NCI-H2029 treated with DMSO at 0.1 percent for 48 hours (cell line): ENCODE data around the gene AKR1C8.
"Not testable (repeated sequence)": the region's sequence is repeated elsewhere in the genome, so short reads cannot be mapped to it uniquely, and the experiment has no call there.

Experiments
- DNase-seq: peaks from one replicate; lab custom pipeline; 2025; lab: John Stamatoyannopoulos, UW

The AKR1C8 gene

DNA sequence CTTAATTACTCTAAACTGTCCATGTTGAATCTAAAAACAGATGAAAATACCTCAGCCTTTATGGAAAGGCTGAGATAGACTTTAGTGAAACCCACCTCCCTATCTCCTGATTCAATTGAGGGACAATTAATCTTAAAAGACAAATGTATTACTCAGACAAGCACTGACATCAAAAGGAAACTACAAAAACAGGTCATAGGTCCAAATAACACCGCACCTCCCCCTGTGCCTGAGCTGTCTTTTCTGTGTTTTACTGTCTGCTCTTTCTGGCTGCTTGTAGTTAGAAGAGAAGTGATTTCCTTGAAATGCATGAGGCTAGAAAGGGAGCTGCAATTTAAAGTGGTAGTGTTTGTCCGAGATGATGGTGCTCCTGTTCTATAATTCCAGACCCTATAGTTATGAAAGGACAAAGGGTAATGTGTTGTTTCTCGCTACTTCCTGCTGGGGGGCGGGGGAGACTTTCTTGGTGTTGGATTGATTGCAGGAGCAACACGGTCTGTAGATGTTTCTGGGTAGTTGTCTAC, 16.0 kb downstream of the AKR1C8 start:
- no peak for DNase-seq

DNA sequence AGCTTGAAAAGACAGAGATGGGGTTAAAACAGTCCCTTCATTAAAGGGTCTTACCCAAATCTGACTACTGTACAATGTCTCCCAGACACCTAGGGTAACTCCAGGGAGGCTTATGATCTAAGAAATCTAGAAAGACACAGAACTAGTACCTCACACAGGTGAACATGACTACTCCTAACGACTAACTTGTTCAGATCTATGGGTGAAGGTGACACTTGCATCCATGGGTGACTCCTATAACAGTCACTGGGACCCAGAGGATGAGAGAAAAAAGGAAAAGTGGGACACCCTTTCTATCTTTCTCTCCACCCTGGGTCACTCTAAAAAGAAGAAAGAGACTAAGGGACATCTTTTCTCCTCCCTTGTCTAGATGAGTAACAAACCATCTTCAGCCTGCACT, 19.2 kb downstream of the AKR1C8 start:
- DNase-seq = no peak

DNA sequence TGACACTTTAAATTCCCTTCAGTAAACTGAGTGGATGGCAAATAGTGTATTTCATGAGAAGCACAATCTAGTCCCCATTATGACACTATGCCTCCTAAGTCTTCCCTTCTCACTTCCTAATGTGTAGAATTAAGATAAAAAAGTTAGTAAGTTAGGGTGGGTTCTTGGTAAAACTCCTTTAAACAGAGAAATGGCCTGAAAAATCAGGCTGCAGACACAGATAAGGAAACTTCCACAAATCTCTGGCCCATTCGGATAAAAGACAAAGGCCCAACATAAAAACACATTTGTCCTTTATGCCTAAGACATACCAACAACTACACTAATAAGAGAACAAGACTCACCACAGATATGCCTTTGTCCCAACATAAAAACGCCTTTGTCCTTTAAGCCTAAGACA, 21.5 kb downstream of the AKR1C8 start:
- no peak for DNase-seq

DNA sequence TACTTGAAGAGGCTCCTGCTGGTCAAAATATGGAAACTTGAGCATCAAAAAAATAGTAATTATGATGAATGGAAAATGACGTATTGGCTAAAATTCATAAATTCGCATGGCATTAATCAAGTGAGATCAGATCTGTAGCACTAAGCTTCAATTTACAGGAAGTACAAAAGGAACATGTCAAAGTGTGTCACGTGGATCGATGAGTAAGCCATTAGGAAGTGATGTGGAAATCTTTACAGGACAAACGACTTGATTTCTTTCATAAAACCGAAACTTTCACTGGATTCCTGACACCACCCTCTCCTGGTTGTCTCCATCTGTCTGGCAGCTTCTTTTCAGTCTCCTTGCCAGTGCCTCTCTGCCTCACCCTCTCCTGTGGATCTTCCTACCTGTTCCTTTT, 25.8 kb downstream of the AKR1C8 start:
- no peak for DNase-seq

DNA sequence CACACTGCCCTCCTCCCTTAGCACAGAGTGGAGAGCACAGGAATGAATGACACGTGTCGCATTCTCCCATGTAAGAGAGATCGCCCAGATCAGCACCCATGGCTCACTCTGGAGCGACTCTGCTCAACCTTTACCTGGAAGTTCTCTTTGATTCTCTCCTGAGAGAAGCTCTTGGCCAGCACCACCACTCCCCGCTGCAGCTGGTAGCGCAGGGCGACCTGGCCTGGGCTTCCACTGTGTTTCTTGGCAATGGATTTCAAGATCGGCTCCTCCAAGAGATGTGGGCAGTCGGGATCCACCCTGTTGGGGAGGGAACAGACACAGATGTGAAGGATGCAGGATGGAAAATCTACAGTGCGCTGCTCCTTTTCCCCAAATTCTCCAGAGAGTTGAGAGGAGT, 27.4 kb downstream of the AKR1C8 start:
- DNase-seq = no peak

DNA sequence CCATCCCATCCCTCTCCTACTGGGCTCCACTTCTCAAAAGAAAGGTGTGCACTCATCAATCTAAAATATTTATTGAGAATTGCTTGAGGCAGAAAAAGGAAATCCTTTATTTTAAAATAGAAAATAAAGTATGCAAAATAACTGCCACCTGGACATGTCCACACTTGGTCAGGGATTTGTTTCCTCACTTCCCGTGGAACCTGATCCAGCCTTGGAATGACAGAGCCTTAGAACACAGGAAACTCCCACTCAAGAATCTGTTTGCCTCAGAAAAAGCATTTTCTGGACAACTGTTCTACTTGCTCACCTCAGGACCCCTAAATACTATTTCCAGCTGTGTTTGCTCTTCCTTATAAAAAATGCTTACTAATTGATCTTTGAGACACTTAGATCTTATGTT, 29.0 kb downstream of the AKR1C8 start:
- no peak for DNase-seq

DNA sequence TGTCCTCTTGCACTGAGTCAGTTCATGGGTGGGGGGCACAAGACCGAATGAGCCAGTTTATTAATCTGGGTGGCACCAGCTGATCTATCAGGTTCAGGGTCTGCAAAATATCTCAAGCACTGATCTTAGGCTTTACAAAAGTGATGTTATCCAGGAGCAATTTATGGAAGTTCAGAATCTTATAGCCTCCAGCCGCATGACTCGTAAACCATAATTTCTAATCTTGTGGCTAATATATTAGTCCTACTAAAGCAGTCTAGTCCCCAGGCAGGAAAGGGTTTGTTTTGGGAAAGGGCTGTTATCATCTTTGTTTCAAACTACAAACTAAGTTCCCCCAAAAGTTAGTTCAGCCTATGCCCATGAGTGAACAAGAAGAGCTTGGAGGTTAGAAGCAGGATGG, 33.9 kb downstream of the AKR1C8 start:
- DNase-seq = no peak

DNA sequence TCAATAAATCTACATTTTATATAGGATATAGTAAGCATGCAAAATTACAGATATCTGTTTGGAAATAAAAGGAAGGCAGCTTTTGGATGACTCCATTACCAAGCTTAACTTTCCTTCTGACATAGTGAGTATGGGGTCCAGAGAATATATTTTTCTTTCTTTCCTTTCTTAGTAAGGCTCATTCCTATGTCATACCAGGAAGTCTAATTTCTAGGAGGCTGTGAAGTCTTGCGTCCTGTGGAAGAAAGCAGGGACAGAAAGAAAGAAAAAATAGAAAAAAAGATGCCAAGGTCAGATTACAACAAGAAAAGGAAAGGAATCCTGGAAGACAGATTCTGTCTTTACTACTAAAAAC, 36.3 kb downstream of the AKR1C8 start:
- no peak for DNase-seq

DNA sequence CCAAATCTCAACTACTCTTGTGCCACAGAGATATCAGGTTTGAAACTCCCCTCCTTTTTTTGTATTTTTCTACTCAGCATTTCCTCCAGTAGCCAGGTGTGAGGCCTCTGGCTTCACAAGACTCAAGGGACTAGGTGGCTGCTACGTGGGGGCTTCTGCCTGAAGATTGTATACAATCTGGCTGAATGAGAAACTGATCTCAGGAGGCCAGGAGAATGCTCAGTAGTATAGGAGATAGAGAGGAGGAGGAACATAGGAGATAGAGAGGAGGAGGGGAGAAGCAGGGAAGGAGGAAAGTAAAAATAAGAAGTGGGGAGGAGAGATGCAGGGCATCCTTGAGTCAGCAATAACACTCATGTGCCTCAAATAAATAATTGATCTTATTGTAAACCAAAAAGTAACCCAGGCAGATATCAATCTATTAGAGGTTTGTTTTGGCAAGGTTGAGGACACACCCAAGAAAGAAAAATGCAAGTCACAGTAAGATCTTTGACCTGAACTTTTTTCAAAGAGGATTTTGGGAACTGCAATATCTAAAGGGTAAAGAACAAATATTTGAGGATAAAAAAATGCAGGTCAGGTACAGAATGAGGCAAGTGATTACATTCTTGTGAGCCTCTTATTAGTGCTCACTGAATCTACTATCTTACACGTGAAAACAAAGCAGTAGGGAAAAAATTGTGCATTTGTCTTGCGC, 36.8 kb downstream of the AKR1C8 start:
- no peak for DNase-seq

DNA sequence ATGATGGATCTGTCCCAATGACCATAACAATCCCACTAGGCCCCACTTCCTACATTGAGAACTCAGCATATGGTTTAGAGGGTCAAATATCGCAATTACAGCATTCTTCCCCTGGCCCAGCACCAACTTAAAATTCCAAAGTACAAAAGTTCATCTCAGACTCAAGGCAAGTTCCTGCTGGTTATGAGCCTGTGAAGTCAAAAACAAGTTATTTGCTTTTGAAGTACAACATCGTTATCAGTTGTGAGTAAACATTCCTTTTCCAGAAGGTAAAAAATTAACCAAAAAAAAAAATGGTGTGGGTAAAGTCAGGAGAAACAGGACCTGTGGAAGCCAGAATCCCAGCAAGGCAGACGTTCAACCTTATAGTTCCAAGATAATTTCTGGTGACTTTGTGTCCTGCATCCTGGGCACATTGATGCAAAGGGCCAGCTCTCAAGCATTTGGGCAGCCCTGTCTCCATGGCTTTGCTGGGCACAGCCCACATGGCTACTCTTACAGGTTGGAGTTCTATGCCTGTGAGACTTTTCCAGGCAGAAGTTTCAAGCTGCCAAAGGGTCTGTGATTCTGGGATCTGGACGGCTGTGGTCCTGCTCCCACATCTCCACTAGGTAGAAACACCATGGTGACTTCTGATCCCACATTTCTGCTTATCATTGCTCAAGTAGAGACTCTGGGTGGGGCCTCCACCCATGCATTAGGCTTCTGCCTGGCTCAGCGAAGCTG, 37.5 kb downstream of the AKR1C8 start:
- no peak for DNase-seq

DNA sequence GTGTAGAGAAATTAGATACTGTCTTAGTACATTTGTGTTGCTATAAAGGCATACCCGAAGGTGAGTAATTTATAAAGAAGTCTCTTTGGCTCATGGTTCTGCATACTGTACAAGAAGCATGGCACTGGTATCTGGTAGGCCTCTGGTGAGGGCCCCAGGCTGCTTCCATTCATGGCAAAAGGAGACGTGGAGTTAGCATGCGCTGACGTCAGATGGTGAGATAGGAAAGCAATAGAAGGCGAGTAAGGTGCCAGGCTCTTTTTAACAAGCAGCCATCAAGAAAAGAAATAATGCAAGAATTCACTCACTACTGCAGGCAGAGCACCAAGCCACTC, 38.1 kb downstream of the AKR1C8 start:
- DNase-seq = no peak

DNA sequence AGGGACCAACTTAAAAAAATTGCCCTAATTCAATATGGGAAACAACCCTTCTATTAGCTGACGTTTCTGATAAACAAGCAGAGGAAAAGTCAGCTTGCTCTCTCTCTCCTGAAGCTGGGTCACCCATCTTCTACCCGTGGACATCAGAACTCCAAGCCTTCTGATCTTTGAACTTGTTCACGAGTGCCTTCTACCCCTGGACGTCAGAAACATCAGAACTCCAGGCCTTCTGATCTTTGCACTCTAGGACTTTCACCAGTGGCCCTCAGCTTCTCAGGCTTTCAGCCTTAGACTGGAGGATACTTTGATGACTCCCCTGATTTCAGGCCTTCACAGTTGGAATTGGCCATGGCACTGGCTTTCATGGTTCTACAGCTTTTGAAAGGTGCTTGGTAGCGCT, 41.8 kb downstream of the AKR1C8 start:
- no peak for DNase-seq

DNA sequence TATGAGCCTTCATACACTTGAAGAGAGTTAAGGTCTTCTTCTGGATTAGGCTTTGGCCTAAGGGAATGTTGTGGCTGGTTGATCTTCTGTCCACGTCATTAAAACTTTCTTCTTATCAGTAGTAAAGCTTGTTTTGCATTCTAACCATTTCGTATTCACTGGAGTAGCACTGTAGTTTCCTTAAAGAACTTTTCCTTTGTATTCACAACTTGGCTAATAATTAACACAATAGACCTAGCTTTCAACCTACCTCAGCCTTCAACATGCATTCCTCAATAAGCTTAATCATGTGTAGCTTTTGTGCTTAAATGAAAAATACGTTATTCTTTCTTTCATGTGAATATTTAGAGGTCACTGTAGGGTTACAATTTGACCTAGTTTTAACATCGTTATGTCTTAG, 42.8 kb downstream of the AKR1C8 start:
- DNase-seq = no peak

DNA sequence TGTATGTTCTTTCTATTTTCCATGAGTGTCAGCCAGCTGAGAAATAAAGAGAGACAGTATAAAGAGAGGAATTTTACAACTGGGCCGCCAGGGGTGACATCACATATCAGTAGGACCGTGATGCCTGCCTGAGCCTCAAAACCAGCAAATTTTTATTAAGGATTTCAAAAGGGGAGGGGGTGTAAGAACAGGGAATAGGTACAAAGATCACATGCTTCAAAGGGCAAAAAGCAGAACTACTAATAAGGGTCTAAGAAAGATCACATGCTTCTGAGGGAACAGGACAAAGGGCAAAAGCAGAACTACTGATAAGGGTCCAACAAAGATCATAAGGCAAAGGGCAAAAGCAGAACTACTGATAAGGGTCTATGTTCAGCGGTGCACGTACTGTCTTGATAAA, 47.3 kb downstream of the AKR1C8 start:
- not testable (repeated sequence) for DNase-seq

DNA sequence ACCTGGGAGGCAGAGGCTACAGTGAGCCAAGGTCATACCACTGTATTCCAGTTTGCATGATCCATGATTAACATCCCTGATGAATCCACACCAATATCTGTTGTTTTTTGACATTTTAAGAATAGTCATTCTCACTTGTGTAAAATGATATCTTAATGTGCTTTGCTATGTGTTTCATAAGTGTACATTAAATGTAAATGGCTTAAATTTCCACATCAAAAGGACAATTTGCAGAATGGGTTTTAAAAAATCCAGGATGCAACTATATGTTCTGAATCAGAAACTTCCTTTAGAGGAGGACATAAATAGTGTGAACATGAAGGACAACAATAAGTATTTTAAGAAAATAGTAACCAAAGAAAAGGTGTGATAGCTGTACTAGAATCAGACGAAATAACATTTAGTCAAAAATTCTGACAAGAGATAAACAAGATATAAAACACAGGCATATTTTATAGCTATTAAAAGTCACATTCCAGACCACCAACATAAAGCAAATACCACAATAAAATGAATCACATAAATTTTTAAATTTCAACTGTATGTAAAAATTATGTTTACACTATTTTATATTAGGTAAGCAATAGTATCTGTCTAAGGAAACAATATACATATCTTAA, 48.4 kb downstream of the AKR1C8 start:
- DNase-seq = no peak

DNA sequence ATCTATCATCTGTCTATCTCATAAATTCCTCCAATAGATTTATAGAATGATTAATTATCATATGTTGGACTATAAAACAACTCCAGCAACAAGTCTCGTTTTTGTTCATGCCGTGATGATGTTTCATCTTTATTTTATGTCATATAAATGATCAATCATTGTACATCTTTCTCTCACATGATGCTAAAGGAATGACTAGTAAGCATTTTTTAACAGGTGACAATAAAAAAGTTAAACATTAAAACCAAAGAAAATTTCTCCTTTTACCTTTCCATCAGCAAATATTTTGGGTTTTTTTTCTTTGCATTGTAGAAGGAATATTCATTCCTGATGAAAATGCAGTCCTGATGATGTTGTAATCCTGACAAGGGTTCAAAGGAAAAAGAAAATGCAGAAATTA, 49.4 kb downstream of the AKR1C8 start:
- DNase-seq = no peak

DNA sequence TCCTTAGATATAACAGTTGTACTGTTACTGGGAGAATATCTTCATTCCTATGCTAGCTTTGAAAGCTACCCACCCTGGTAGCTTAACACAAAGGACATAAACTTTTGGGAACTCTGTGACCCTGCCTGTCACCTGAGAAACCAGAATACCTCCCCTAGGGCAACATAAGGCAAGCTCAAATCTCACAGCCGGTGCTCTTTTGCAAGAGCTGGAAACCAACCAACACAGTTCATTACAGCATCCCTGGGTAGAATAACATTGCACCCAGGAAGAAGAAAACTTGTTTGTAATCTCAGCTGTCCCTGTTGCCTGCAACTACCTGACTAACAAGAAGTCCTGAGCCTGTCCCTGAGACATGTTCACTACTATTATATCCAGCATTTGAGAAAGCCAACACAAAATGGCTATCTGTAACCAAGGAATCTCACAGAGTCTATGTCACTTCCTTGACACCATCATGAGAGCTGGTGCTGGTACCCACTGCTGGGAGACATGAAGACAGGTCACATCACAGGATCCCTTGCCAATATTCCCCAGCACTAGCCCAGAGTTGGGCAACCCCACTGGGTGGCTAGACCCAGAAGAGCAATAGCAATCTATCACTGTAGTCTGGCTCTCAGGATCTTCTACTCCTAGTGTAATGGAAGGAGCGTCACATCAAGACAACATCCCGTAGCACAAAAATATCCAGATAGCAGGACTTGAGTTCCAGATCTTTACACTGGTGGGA, 59.5 kb downstream of the AKR1C8 start:
- DNase-seq = no peak

DNA sequence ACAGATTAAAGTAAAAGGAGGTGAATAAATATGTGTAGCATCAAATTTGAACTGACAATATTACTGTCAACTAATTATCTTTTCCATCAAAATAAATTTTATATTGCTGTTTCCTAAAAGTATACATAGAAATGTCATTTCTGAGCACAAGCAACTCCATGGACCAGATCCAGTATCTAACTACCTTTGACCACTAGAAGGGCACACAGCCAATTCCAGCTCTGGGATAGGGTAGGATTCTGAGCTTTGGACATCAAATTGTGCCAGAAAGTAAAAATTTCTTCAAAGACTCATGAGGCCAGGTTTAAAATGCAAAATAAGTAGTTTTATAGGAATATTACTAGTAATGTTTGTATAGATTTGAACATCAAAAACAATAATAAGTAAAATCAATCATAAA, 61.1 kb downstream of the AKR1C8 start:
- DNase-seq = no peak

DNA sequence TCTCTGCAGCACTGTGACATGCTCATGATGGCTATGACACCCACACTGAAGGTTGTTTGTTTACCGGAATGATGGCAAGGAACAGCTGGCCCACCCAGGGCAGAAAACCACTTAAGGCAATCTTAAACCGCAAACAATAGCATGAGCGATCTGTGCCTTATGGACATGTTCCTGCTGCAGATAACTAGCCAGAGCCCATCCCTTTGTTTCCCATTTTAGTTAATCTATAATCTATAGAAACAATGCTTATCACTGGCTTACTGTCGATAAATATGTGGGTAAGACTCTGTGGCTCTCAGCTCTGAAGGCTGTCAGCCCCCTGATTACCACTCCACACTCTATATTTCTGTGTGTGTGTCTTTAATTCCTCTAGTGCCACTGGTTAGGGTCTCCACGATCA, 65.0 kb downstream of the AKR1C8 start:
- DNase-seq = not testable (repeated sequence)

DNA sequence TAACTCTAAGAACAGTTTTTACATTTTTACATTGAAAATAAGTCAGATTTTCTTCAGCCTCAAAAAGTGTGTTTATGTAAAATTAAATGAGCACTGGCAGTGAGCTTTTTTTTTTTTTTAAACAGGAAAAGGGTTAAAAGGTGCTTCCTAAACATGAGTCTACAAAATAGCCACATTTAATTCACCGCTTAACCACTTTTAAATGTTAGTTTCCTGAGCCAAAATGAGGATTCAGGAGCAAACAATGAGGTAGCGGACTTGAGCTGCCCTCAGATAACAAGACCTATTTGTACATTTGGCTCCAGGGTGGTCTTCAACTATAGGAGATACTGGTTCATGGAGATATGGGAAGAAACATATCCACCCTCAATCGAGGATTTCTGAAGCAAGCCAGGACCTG, 67.9 kb downstream of the AKR1C8 start:
- no peak for DNase-seq

DNA sequence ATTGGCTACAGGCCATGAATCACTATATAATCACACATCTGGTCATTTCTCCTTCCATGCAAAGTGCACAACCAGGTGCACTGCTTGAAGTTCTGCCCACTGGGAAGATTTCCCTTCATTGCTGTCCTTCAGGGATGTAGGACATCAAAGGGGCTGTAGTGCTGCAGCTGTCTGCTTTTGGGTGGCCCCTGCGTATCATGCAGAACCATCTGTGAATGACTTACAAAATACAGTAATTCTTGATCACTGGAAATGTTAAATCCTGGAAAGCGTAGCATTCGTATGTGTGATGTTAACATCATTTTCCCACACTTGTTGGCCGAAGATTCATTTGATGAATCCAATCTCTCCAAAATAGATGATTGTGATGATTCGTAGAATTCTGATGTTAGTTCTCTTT, 68.3 kb downstream of the AKR1C8 start:
- no peak for DNase-seq

DNA sequence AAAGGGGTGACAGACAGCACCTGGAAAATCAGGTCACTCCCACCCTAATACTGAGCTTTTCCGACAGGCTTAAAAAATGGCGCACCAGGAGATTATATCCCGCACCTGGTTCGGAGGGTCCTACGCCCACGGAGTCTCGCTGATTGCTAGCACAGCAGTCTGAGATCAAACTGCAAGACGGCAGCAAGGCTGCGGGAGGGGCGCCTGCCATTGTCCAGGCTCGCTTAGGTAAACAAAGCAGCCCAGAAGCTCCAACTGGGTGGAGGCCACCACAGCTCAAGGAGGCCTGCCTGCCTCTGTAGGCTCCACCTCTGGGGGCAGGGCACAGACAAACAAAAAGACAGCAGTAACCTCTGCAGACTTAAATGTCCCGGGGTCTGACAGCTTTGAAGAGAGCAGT, 75.1 kb downstream of the AKR1C8 start:
- DNase-seq = not testable (repeated sequence)
